ENCODE results near the gene UTS2R. TPM values are rescaled to one million over a fixed set of nuclear protein-coding genes. Genes with fewer than 3 reads are reported as not detected.

Gene UTS2R
- total and polyA plus RNA-seq, 12 donors: not detected

DNA sequence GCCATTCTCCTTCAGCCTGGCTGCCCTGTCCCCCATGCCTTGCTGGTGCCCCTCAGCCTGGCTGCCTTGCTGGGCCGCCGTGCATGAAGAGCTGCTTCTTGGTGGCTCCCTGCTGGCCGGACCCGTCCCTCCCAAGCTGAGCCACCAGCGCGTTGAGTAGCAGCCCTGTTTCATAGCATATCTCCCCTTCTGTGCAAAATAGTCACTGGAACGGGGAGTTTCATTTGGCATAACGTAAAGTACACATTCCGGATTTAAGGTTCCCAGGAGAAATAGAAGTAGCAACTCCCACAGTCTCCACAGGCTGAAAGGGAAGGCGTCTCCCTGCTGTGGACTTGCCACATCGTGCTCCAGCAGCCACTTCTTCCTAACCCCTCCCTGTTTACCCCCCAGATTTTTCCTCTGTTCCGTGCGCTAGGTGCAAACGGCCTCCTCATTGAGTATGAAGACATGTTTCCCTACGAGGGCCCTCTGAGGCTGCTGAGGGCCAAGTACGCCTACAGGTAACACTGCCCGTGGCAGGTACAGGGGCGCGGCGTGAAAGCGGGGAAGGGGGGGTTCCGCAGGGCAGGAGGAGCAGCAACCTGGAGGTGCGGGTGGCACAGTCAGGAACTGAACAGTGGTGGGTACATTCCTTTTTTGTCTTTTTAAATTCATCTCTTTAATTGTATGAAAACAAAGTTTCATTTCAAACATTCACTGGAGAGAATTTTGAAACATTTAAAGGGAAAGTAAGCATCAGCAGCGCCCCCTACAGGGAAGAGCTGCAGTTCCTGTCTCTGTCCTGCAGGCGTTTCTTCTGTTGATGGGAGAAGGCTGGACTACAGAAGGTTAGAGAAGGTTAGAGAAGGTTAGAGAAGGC lies 52.7 kb downstream of the UTS2R start:
- no peak for TF ChIP-seq POLR2A (IDR thresholded peaks at IDR 0.05)
- TF ChIP-seq, protein P1, sequence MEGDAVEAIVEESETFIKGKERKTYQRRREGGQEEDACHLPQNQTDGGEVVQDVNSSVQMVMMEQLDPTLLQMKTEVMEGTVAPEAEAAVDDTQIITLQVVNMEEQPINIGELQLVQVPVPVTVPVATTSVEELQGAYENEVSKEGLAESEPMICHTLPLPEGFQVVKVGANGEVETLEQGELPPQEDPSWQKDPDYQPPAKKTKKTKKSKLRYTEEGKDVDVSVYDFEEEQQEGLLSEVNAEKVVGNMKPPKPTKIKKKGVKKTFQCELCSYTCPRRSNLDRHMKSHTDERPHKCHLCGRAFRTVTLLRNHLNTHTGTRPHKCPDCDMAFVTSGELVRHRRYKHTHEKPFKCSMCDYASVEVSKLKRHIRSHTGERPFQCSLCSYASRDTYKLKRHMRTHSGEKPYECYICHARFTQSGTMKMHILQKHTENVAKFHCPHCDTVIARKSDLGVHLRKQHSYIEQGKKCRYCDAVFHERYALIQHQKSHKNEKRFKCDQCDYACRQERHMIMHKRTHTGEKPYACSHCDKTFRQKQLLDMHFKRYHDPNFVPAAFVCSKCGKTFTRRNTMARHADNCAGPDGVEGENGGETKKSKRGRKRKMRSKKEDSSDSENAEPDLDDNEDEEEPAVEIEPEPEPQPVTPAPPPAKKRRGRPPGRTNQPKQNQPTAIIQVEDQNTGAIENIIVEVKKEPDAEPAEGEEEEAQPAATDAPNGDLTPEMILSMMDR (IDR thresholded peaks at IDR 0.05): peak; percentile 20 to 55 (median 46)
- no peaks in the 10 kb centered on the region for H3K9me3 ChIP-seq (replicated peaks in 1 of 3)
- 87 to 89% (median 87%) methylated on average over 25 of the region's 25 CpGs for WGBS, 4 donors
- peaks cover 0 to 3% of the 10 kb centered on the region in 2 donors for H3K4me1 ChIP-seq (replicated peaks in 1 of 2)
- H3K27me3 ChIP-seq: no peaks in the 10 kb centered on the region
- intact Hi-C loops (cut with DNase I): no loop called here
- peak in 3 of 7 donors; percentile 41 to 57 (median 57) for DNase-seq
- peaks cover 0 to 6% of the 10 kb centered on the region in 2 donors for H3K36me3 ChIP-seq (replicated peaks in 1 of 2)
- no peak overlapping the region for H3K4me3 ChIP-seq
- H3K27ac ChIP-seq: no peak overlapping the region

DNA sequence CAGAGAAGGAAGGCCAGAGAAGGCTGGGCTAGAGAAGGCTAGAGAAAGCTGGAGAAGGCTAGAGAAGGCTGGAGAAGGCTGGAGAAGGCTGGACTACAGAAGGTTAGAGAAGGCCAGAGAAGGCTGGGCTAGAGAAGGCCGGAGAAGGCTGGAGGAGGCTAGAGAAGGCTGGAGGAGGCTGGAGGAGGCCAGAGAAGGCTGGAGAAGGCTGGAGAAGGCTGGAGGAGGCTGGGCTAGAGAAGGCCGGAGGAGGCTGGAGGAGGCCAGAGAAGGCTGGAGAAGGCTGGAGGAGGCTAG lies 53.2 kb downstream of the UTS2R start:
- no peaks in the 10 kb centered on the region for H3K4me1 ChIP-seq (replicated peaks in 1 of 2)
- 90 to 96% (median 94%) methylated on average over 2 of the region's 2 CpGs for WGBS, 4 donors

More for the DNA sequence above, 53.2 kb downstream of the UTS2R start:
- Histone ChIP-seq H3K4me3 (no peak overlapping the region), H3K27ac (no peak overlapping the region), H3K36me3 (replicated peaks in 1 of 2) (peaks cover 0 to 6% of the 10 kb centered on the region in 2 donors), H3K9me3 (replicated peaks in 1 of 3) (no peaks in the 10 kb centered on the region), H3K27me3 (no peaks in the 10 kb centered on the region)
- TF ChIP-seq, protein P1 (IDR thresholded peaks at IDR 0.05): no peak
- TF ChIP-seq POLR2A (IDR thresholded peaks at IDR 0.05): no peak
- no peak for DNase-seq
- intact Hi-C loops (cut with DNase I): loop anchor here in 1 of 2 donors (5.0 kb wide), 1 partner anchor 313 kb away; no protein-coding TSS in a partner anchor

Small RNAs within 50 kb of the gene (small RNA-seq; reads per million reads assigned to genes)
- 0 reads per million in 2 donors for gene RF00019

Other genes starting within 250 kb of the UTS2R start
- gene CCDC57, start 158.9 kb upstream of the UTS2R start, total RNA-seq: 10 to 100 TPM; 12.2 to 51.3 (median 25.1) TPM
- 100 to 1,000 TPM in 2 of 3 donors, 1 to 10 TPM in 1; 7.1 to 275 (median 129) TPM for gene CCDC57, start 158.9 kb upstream of the UTS2R start, polyA plus RNA-seq
- gene SLC16A3, start 142.7 kb upstream of the UTS2R start, total RNA-seq: 10 to 100 TPM in 8 of 9 donors, 1 to 10 TPM in 1; 5.3 to 58.6 (median 36.7) TPM
- 10 to 100 TPM in 2 of 3 donors, 1 to 10 TPM in 1; 2.7 to 14.4 (median 10.5) TPM for gene SLC16A3, start 142.7 kb upstream of the UTS2R start, polyA plus RNA-seq
- 100 to 1,000 TPM in 4 of 9 donors, 10 to 100 TPM in 5; 23.7 to 185 (median 70.0) TPM for gene CSNK1D, start 98.1 kb upstream of the UTS2R start, total RNA-seq
- gene CSNK1D, start 98.1 kb upstream of the UTS2R start, polyA plus RNA-seq: 100 to 1,000 TPM; 126 to 171 (median 153) TPM
- 1 to 10 TPM in 6 of 9 donors, under 1 TPM in 2, not detected in 1; 0.11 to 4.1 (median 1.6) TPM for gene CD7, start 54.2 kb upstream of the UTS2R start, total RNA-seq
- 1 to 10 TPM in 2 of 3 donors, not detected in 1; 1.1 to 4.2 TPM for gene CD7, start 54.2 kb upstream of the UTS2R start, polyA plus RNA-seq
- gene SECTM1, start 38.0 kb upstream of the UTS2R start, total RNA-seq: 10 to 100 TPM in 5 of 9 donors, 1 to 10 TPM in 4; 1.2 to 24.3 (median 10.6) TPM
- 1 to 10 TPM; 1.4 to 4.3 (median 3.7) TPM for gene SECTM1, start 38.0 kb upstream of the UTS2R start, polyA plus RNA-seq
- gene TEX19, start 12.5 kb upstream of the UTS2R start, total RNA-seq: under 1 TPM in 1 of 9 donors, not detected in 8; 0.26 TPM
- gene TEX19, start 12.5 kb upstream of the UTS2R start, polyA plus RNA-seq: not detected
- gene HEXD, start 46.6 kb downstream of the UTS2R start, total RNA-seq: 100 to 1,000 TPM in 1 of 9 donors, 10 to 100 TPM in 8; 16.2 to 104 (median 39.7) TPM
- 100 to 1,000 TPM in 2 of 3 donors, 1 to 10 TPM in 1; 8.9 to 292 (median 198) TPM for gene HEXD, start 46.6 kb downstream of the UTS2R start, polyA plus RNA-seq
- 100 to 1,000 TPM in 1 of 9 donors, 10 to 100 TPM in 8; 19.1 to 131 (median 52.6) TPM for gene OGFOD3, start 46.8 kb downstream of the UTS2R start, total RNA-seq
- 10 to 100 TPM; 17.9 to 39.8 (median 34.1) TPM for gene OGFOD3, start 46.8 kb downstream of the UTS2R start, polyA plus RNA-seq
- 100 to 1,000 TPM in 3 of 9 donors, 10 to 100 TPM in 6; 34.6 to 160 (median 83.9) TPM for gene CYBC1, start 79.0 kb downstream of the UTS2R start, total RNA-seq
- 10 to 100 TPM; 38.9 to 73.9 (median 61.2) TPM for gene CYBC1, start 79.0 kb downstream of the UTS2R start, polyA plus RNA-seq
- gene NARF, start 87.0 kb downstream of the UTS2R start, total RNA-seq: 10 to 100 TPM; 21.8 to 65.6 (median 52.0) TPM
- gene NARF, start 87.0 kb downstream of the UTS2R start, polyA plus RNA-seq: 100 to 1,000 TPM in 2 of 3 donors, 10 to 100 TPM in 1; 26.3 to 198 (median 116) TPM
- gene FOXK2, start 148.0 kb downstream of the UTS2R start, total RNA-seq: 100 to 1,000 TPM in 1 of 9 donors, 10 to 100 TPM in 8; 30.5 to 138 (median 50.0) TPM
- gene FOXK2, start 148.0 kb downstream of the UTS2R start, polyA plus RNA-seq: 10 to 100 TPM; 33.2 to 43.0 (median 38.9) TPM

Data from adrenal gland (tissue), 12 donors.